ENCODE measurements around the gene PLPPR5.
A peak's percentile ranks its signal among the peaks of the same experiment; 100 is the strongest.
"Not testable (repeated sequence)": the region's sequence is repeated elsewhere in the genome, so short reads cannot be mapped to it uniquely, and the experiment has no call there.

Gene PLPPR5

DNA sequence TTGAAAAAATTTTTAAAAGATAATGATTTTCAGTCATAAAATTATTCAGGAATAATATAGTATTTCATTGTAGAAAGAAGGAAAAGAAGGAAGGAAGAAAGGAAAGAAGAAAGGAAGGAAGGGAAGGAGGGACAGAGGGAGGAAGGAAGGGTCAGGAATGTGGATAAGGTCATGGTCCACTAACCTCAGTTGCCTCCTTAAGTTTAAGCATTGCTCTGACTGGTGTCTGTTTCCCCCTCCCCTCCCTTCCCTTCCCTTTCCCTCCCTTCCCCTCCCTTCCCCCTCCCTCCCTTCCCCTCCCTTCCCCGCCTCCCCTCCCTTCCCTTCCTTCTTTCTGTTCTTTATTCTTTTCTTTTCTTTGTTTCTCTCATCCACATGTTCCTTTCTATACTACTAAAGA, 95.7 kb downstream of the PLPPR5 start:
- no peak for DNase-seq

DNA sequence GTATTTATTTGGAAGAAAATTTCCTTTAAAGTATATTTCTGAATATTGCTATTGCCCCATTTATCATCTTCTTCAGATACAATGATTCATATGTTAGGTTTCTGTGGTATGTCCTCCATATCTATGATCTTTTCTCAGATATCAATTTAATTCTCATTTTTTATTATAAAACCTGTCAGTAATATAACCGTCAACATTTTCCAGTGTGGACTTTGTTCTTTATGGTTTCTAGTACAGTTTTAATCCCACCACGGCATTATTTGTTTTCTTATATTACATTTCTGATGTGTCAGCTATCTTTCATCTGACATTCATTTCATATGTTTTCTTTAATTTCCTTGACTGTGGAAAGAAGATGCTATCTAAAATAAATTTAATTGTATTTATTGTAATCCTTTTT, 97.9 kb downstream of the PLPPR5 start:
- DNase-seq: no peak

DNA sequence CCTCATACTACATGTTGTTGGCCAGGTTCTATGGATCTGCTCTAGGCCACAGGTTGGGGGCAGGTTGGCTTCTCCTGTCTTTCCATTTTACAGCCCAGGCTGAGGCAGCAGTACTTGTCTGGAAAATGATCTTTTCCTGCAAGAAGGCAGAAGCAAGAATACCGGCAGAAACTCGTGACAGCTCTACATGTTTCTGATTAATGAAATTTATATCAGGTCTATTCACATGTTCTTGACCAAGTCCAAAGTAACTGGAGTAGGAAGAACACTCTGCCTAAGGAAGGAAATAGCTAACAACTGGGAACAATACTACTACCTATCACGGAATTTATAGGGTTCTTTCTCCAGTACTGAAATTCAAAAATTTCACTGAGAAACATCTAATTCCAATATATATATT, 98.3 kb downstream of the PLPPR5 start:
- no peak for DNase-seq

DNA sequence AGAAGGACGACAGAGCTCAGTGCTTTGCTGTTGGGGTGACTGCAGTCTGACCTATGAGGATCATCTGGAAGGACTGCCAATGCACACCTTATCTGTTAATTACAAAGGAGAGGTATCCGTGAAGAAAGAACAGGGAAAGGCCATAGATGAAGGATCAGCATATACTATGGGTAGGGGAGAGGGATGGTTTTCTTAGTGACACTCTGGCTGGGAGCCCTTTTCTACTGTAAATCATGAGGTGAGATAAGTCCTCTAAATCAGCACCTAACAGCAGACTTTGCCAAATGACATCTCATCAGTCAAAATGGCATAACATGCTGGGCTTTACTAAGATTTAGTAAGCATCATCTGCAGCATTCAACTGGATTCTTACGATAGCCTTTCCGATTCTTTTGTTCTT, 100.0 kb downstream of the PLPPR5 start:
- no peak for DNase-seq

DNA sequence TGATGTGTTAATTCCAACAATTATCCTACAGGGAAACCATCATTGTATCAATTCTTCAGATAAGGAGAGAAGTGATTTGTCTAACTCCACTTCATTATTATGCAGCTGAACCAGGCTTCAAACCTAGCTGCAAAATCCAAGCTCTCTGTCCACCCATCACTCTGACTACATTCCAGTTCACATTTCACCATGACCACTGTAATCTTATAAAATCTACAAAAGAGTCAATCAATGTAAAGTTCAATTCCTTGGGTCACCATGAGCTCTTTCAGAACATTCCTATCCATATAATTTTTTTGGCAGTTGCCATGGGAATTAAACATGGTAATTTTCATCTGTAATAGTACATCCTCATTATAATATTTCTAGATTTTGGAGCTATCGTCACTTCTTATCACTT, 100.9 kb downstream of the PLPPR5 start:
- DNase-seq: no peak

DNA sequence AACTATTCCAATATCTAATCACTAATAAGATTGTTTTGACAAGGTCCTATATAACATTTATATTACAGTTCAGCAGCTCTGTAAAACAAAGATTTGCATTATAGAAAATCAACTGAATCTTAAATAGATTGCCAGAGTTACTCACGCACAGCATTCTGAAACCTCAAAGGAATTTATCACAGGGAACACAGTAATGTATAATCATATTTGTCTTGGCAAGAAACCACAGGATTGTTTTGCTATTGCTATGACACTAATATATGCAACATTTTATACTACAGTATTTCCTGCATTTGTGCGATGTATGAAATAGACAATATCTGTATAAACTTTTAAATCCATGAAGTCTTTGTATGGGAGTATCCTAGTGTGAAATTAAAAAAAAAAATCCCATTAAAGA, 101.4 kb downstream of the PLPPR5 start:
- no peak for DNase-seq

DNA sequence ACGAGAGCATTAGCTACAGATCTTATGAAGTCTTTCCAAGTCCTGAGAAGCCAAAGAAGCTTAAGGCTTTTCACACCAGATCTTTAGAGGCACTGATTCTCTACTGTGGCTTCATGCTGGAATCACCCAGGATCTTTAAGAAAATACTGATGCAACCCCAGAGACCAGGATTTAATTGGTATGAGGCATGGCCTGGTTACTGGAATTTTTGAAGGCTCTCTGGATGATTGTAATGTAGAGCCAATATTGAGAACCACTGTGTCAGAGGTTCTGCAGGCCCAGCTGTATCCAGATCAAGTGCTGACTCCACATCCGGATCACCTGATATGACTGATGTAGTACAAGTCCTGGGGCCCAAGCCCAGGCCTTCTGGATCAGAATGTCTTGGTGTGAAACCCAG, 105.7 kb downstream of the PLPPR5 start:
- peak; percentile 5 for DNase-seq

DNA sequence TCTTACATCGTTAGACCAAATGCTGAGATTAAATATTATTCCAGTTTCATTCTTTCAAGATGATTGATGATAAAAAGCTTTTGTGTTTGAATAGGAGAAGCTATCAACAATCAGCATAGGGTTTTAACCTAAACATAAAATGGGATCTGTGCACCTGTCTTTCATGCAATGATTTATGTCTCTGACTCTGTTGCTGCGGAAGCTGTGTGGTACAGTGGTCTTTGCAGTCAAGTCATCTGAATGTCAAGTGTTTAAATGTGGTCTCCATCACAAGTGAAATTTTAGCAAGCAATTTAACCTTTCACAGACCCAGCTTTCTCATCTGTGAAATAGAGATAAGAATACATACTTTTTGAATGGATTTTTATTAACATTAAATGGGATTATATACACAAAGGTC, 107.2 kb downstream of the PLPPR5 start:
- DNase-seq: no peak

DNA sequence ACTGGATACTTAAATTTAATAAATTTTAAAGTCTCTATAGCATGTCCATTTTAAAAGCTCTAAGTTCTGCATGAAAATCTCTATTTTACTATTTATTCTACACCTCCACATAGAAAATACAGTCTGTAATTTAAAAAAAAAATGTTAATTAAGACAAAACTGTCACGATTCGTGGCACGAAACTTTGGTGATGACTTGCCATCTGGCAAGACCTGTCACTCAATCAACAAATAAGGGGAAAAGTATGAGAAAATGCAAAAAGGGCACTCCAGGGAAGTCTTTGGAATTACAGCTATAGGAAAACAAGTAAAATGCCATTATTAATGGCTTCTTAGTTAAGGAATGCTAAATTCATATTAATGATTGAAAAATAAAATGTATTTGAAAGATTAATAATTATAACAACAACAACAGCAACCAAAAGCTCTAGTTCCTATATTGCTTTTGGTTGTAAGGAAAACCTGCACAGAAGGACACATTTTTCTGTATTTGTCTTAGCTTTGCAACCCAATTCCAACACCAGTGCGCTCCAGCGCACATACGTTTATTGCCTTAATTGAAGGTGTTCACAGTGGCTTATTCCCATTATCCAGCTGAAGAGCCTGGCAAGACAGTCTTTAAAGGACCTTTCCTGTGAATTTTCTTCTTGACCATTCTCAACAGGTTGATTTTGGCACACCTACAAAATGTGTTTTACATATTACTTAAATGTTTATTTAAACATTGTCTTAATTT, 107.8 kb downstream of the PLPPR5 start:
- DNase-seq: no peak

DNA sequence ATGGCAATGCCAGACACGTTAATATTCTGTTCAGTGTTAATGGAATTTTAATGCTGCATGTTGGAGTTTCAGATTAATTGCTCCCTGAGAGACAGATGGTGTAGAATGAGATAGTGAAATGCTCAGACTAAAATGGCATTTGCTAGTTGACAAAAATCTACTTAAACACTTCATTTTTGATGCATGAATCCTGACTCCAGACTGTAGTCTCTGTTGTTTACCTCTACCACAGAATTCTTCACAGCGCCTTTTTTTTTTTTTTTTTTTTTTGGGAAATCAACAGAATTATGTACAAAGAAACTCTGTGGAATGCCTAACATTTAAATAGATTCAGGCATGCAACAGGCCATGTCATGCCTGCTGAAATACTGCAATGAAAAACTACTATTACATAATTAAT, 111.3 kb downstream of the PLPPR5 start:
- no peak for DNase-seq

DNA sequence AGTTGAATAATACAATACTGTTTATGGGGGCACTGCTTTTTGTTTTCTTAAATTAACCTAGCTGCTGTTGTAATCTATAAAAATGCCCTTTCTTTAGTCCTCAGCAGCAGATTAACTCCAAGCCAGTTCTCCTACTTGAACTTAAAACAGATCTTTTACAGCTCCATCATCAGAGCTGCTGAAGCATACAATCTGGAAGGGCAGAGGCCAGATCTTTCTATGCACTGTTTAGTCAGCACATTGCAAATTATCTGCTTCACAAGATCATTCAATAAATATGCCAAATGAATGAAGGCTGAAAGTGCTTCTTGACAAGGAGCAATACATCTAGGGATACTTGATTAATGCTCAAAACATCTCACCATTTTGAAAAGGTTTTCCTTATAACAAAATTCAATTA, 115.8 kb downstream of the PLPPR5 start:
- no peak for DNase-seq

DNA sequence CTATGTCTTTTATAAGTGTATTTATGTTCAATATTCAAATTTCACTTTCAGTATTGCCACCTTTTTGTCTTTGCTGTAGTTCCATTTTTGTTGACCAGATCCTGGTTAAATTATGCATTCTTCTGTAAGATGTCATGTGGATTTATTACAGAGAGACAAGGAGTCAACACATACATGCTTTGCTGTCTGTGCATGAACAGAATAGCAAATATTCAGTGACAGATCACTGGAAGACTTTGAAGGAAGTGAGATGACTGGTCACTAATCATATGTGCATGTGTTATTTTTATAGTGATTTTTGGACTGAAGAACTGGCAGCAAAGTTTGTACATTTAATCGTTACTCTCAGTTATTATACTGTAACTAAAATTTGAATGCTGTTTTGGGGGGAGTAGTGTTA, 117.2 kb downstream of the PLPPR5 start:
- DNase-seq: no peak

DNA sequence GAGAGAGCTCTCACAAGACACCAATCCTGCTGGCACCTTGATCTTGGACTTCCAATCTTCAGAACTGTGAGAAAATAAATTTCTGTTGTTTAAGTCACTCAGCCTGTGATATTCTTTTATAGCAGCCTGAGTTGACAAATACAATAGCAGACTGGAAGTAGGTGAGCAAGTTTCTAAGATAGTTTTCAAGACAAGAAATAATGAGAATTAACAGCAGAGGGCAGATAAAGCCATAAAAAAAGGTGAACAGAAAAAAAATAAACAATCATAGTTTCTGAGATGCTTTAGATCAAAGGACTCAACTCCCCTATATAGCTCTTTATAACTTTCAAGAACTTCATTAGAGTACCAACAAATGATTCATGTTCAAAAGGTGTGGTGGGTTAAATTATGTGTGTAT, 119.8 kb downstream of the PLPPR5 start:
- DNase-seq: no peak

DNA sequence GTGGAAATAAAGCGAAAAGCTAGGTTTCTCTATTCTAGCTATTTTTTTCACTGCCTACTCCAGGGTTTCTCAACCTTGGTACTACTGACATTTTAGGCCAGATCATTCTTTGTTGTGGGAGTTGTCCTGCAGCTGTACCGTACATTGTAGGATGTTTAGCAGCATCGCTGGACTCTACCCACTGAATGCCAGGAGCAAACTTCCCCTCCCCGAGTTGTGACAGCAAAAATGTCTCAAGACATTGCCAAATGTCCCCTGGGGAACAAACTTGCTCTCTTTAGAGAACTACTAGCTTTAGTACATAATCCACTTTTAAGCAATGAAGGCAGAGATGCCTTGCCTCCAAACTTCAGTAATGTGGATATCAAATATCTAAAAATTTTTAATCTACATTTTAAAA, 122.8 kb downstream of the PLPPR5 start:
- no peak for DNase-seq

DNA sequence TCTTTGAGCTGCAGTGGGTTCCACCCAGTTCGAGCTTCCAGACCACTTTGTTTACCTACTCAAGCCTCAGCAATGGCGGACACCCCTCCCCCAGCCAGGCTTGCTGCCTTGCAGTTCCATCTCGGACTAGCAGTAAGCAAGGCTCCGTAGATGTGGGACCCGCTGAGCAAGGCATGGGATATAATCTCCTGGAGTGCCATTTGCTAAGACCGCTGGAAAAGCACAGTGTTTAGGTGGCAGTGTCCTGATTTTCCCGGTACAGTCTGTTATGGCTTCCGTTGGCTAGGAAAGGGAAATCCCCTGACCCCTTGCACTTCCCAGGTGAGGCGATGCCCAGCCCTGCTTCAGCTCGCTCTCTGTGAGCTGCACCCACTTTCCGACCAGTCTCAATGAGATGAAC, 123.4 kb downstream of the PLPPR5 start:
- not testable (repeated sequence) for DNase-seq

DNA sequence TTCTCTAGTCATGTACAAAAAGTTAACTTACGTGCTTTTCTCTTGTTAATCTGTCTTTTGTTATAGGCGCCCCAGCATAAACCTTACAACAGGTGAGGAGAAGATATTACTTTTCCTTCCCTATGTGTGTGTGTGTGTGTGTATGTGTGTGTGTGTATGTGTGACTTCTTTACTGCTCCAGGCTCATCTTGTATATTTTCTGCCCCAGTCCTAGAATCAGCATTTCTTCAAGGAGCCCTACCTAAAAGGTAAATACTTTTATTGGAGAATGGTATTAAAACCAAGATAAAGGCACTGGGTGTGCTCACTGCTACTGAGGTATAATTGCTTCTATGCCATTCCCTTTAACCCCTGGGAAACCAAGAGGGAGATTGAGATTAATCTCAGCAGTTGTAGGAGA, 129.8 kb downstream of the PLPPR5 start:
- DNase-seq: no peak

DNA sequence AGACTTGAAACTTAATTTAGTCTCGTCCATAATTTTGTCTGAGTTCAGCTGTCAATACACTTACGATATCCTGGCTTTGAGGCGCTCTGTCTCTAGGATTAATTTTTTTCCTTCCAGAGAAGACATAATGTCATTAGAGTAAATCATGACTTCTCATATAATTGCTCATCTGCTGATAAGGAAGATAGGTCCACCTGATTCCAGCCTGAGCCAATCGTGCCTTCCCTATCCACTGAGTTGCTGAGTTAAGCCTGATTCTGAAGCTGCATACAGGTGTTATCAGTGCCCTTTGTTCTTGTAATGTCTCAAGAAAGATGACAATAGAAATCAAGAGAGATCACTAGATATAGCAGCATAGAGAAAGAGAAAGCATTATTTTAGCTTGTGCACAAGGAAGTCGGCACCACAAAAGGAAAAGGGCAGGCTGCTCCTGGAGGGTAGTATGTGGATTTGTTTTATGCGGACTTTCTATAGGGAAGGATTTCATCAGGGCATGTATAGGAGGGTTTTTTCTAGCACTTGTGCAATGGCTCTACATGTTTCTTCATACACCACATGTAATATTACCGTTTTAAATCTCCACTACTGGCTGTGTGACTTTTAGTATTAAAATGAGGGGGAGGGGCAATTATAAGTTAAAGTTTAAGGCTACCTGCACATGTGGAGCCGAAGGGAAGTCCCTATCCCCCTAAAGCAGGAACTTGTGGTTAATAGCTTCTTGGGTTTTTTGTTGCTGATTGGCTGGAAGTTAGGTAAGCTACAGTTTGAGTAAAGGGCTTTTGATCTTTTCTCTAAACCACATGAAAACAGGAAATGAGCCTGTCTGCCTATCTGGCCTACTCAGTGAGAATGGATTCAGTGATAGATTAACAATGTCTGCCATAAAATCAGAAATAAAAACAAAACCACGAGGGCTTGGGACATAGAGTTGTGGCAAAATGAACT, 133.4 kb downstream of the PLPPR5 start:
- no peak for DNase-seq

DNA sequence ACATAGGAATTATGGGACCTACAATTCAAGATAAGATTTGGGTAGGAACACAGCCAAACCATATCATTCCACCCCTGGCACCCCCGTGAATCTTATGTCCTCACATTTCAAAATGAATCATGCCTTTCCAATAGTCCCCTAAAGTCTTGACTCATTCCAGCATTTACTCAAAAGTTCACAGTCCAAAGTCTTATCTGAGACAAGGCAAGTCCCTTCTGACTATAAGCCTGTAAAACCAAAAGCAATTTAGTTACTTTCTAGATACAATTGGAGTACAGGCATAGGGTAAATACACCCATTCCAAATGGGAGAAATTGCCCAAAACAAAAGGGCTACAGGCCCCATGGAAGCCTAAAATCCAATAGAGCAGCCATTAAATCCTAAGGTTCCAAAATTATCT, 138.9 kb downstream of the PLPPR5 start:
- no peak for DNase-seq

DNA sequence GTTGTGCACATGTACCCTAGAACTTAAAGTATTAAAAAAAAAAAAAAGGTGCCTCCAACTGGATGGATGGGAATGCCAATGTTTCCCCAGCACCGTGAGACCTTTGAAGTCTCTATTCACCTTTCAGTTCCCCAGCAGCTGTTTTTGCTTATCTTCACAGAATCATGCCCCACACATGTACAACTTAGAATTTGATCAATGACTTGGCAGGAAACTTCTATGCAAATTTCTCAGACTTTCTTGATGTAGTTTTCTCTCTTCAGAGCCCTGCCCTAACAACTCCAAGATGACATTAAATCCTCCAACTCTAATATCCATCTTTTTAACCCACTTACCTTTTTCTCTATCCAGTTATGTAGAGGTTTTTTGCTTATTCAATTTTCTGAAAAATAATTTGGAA, 144.3 kb downstream of the PLPPR5 start:
- DNase-seq: no peak

DNA sequence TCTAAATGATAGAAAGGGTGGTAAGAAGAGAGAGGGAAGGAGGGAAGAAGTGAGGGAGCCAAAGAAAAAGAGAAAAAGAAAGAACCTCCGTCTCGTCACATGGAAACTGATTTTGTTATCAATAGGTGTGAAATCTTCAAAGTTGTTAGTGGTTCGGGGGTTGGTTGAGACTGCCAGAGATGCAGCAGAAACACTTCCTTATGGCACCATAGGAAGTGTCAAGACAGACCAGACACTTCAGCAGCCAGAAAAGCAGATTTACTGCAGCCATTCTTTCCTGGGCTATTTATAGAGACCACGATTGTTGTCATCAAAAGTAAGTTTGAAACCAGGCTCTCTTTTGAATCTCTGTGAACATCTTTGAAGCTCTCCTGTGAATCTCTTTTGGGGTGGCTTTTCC, 150.5 kb downstream of the PLPPR5 start:
- no peak for DNase-seq

DNA sequence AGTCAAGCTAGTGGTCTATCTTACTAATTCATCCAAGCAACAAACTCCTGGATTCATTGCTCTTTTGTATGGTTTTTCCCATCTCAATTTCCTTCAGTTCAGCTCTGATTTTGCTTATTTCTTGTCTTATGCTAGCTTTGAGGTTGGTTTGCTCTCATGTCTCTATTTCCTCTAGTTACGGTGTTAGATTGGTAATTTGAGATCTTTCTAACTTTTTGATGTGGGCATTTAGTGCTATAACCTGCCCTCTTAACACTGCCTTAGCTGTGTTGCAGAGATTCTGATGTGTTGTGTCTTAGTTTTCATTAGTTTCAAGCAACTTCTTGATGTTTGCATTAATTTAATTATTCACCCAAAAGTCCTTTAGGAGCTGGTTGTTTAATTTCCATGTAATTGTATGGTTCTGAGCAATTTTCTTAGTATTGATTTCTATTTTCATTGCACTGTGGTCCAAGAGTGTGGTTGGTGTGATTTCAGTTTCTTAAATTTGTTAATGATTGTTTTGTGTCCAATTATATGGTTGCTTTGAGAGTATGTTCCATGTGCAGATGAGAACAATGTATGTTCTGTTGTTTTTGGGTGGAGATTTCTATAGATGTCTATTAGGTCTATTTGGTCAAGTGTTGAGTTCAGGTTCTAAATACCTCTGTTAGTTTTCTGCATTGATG, 154.6 kb downstream of the PLPPR5 start:
- no peak for DNase-seq

DNA sequence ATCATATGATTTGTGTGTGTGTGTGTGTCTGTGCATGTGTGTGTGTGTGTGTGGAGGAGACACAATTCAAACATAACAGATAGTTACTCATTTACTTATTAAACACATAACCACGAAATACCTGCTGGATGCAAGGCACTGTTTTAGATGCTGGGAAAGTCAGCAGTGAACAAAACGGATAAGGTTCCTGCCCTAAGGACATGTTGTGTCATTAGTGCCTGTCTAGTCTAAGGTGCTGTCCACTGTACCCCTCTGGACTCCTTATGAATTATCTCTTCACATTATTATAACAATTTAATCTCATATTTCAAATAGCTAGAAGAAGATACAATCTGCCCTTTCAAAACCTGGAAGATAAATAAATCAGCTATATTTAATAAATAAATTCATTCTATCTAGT, 162.4 kb downstream of the PLPPR5 start:
- DNase-seq: no peak
